Activated T-helper 9 cell treated with anti-CD3 and anti-CD28 coated beads, Interleukin-2, amount 50 U/mL, for 16 hours (primary cell): ENCODE measurements around the gene CCNL2.
A peak's percentile ranks its signal among the peaks of the same experiment; 100 is the strongest.
"Not testable (repeated sequence)": the region's sequence is repeated elsewhere in the genome, so short reads cannot be mapped to it uniquely, and the experiment has no call there.

Source experiments
- DNase-seq: peaks from one replicate; pipeline ENCODE4 v3.0.0-alpha.2; 2020; ENCODE audit warnings: low read depth

Gene CCNL2

GRCh38 chr1:1419813-1420653 lies 20.9 kb upstream of the CCNL2 start:
- DNase-seq: no peak

- DNase-seq: no peak
These were observed 20.3 kb upstream of the CCNL2 start for GRCh38 chr1:1419363-1419812.

GRCh38 chr1:1418464-1419362 lies 19.6 kb upstream of the CCNL2 start:
- no peak for DNase-seq

GRCh38 chr1:1417825-1418463 lies 18.8 kb upstream of the CCNL2 start:
- DNase-seq: not testable (repeated sequence)

- not testable (repeated sequence) for DNase-seq
These were observed 18.3 kb upstream of the CCNL2 start for GRCh38 chr1:1417396-1417795.

GRCh38 chr1:1415751-1416150 lies 16.6 kb upstream of the CCNL2 start:
- no peak for DNase-seq

GRCh38 chr1:1412311-1412902 lies 13.3 kb upstream of the CCNL2 start:
- DNase-seq: not testable (repeated sequence)

- no peak for DNase-seq
These were observed 12.5 kb upstream of the CCNL2 start for GRCh38 chr1:1411626-1412025.

GRCh38 chr1:1410238-1410637 lies 11.1 kb upstream of the CCNL2 start:
- DNase-seq: not testable (repeated sequence)

- DNase-seq: no peak
These were observed 8.6 kb upstream of the CCNL2 start for GRCh38 chr1:1407636-1408318.

GRCh38 chr1:1406821-1407635 lies 7.9 kb upstream of the CCNL2 start, which contains the start of gene MRPL20:
Gene MRPL20 (minus strand): TSS chr1:1407293. CDS start chr1:1407217, 76 bp downstream.
- DNase-seq: peak; percentile 96

GRCh38 chr1:1406101-1406820 lies 7.1 kb upstream of the CCNL2 start:
- DNase-seq: no peak

- no peak for DNase-seq
These were observed 4.5 kb upstream of the CCNL2 start for GRCh38 chr1:1403653-1404052.

GRCh38 chr1:1402901-1403392 lies 3.8 kb upstream of the CCNL2 start:
- not testable (repeated sequence) for DNase-seq

- no peak for DNase-seq
These were observed 3.2 kb upstream of the CCNL2 start for GRCh38 chr1:1402072-1402900.

- no peak for DNase-seq
These were observed 2.4 kb upstream of the CCNL2 start for GRCh38 chr1:1401457-1402010.

- DNase-seq: no peak
These were observed 1.7 kb upstream of the CCNL2 start for GRCh38 chr1:1400576-1401456.
